ENCODE measurements around the gene PALLD. TPM values are rescaled to one million over a fixed set of nuclear protein-coding genes. Genes with fewer than 3 reads are reported as not detected.

PALLD gene
- total and polyA plus RNA-seq, 2 of the 8 experiments (the other 6 are each of a cell fraction or from before 2014, with no cell fraction given), result 10.5 to 25.0 TPM

DNA sequence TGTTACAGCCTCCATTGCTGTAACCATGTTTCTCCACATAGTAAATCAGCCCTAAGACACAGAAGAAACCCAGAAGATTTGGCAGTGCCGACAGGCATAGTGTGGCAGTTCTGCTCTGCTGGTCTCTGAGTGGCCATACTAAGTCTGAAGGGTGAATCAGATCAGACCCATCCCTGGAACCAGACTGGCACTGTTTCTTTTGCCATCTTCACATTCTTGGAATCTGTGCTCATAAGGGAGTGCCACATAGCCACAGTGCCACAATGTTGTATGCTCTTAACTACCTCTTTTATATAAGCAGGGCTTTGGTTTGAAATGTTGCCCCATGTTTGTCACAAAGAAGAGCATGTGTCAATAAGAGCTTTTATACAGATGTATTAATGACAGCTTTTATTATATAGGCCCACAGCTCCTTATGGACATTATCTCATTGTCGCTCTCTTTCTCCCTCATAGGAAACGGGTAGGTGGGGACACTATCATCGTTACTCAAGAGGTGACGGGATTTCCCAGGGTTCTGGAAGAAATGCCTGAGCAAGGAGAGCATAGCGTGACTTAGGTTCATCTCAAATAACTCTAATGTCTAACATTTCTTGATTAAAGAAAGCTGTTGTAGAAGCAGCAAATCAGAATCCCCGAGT, 385.0 kb downstream of the PALLD start:
- Histone ChIP-seq H2BK20ac (ENCODE audit: low read length) (no peak overlapping the region), H3K4me1 (replicated peaks in 1 of 4; ENCODE audit: control insufficient read depth in 3 of 4, insufficient read depth in 4 of 4, low read length in 3 of 4) (peaks cover 0 to 3% (median 0%) of the 10 kb centered on the region in 4 experiments; a peak in 2 of 7 replicates), H3K4ac (replicated peaks; ENCODE audit: insufficient read length, low read depth, low read length) (no peak overlapping the region), H3K79me1 (ENCODE audit: low read depth, low read length) (no peaks in the 10 kb centered on the region), H2BK120ac (replicated peaks; ENCODE audit: low read depth, low read length) (no peak overlapping the region), H2BK12ac (ENCODE audit: low read depth, low read length) (no peak overlapping the region), H3K18ac (ENCODE audit: extremely low read depth, low read length) (no peak overlapping the region), H4K91ac (replicated peaks; ENCODE audit: insufficient read length, low read length) (no peak overlapping the region), H3K4me3 (ENCODE audit: extremely low read depth in 1 of 4, insufficient read depth in 2 of 4, low read depth in 3 of 4, low read length in 4 of 4) (no peak overlapping the region), H3K36me3 (ENCODE audit: control insufficient read depth in 2 of 4, insufficient read depth in 4 of 4, low read length in 3 of 4) (no peaks in the 10 kb centered on the region), H2BK15ac (ENCODE audit: low read length) (no peak overlapping the region), H2BK5ac (ENCODE audit: low read depth, low read length) (no peak overlapping the region), H3K27me3 (replicated peaks in 1 of 4; ENCODE audit: control insufficient read depth in 3 of 4, extremely low read depth in 1 of 4, insufficient read depth in 3 of 4, low read length in 3 of 4) (peaks cover 0 to 14% (median 3%) of the 10 kb centered on the region in 4 experiments; a peak in 4 of 7 replicates), H3K23ac (ENCODE audit: insufficient read length) (no peak overlapping the region), H3K9me3 (ENCODE audit: insufficient read depth in 2 of 2, low read depth in 1 of 2, low read length in 1 of 2) (no peaks in the 10 kb centered on the region), H3K79me2 (ENCODE audit: control insufficient read depth in 1 of 2, insufficient read depth in 2 of 2, low read length in 2 of 2) (no peaks in the 10 kb centered on the region), H3K27ac (ENCODE audit: low read depth, low read length) (no peak overlapping the region), H4K8ac (ENCODE audit: extremely low read depth, insufficient read depth, low read length) (no peak overlapping the region), H3K56ac (replicated peaks; ENCODE audit: insufficient read length, low read depth, low read length) (no peak overlapping the region), H4K20me1 (replicated peaks in 1 of 2; ENCODE audit: control insufficient read depth in 1 of 2, insufficient read depth in 2 of 2, low read length in 2 of 2) (peaks cover 0 to 3% of the 10 kb centered on the region in 2 experiments), H3K14ac (ENCODE audit: insufficient read length) (no peak overlapping the region), H2AK5ac (ENCODE audit: low read depth, low read length) (no peak overlapping the region), H4K5ac (ENCODE audit: insufficient read length, low read depth, low read length) (no peak overlapping the region), H3K9ac (replicated peaks in 1 of 4; ENCODE audit: extremely low read depth in 1 of 4, low read depth in 3 of 4, low read length in 3 of 4) (no peak overlapping the region), H3K23me2 (ENCODE audit: low read depth, low read length) (peaks cover 2% of the 10 kb centered on the region; the same call in 1 of the 2 replicates), H2AFZ (ENCODE audit: low read length) (no peak overlapping the region), H3K4me2 (ENCODE audit: insufficient read depth in 1 of 2, low read depth in 2 of 2, low read length in 2 of 2) (no peak overlapping the region)
- POLR2A ChIA-PET (ENCODE audit: partially characterized antibody), result no interaction called here
- TF ChIP-seq SP4 (IDR thresholded peaks at IDR 0.05; ENCODE audit: low read length) (no peak), SP1 (IDR thresholded peaks at IDR 0.05; ENCODE audit: low read depth, low read length) (no peak), EZH2 (IDR thresholded peaks at IDR 0.05; ENCODE audit: low read depth, low read length, severe bottlenecking) (no peak), NANOG (IDR thresholded peaks at IDR 0.05; ENCODE audit: insufficient read depth, low read depth, low read length, poor library complexity, severe bottlenecking) (no peak), RAD21 (IDR thresholded peaks at IDR 0.05 in 1 of 2, conservative IDR thresholded peaks at IDR 0.05 in 1 of 2; ENCODE audit: low read depth in 2 of 2, low read length in 2 of 2) (no peak), HDAC6 (IDR thresholded peaks at IDR 0.05; ENCODE audit: low read depth, low read length) (no peak), ATF3 (IDR thresholded peaks at IDR 0.05; ENCODE audit: insufficient read depth, low read depth, low read length) (no peak), CEBPB (IDR thresholded peaks at IDR 0.05; ENCODE audit: low read depth, low read length) (no peak), CHD1 (IDR thresholded peaks at IDR 0.05; ENCODE audit: low read depth, low read length) (no peak)
- WGBS, 2 experiments (ENCODE audit: extremely low coverage in 1 of 2, insufficient coverage in 1 of 2, insufficient read length in 1 of 2, insufficient replicate concordance in 2 of 2, low coverage in 1 of 2, low lambda C conversion rate in 2 of 2, missing lambda C conversion rate in 1 of 2), result 90% methylated on average over 7 of the region's 7 CpGs; no CpG with 5 or more reads in 1 of the 2 experiments
- no peak for DNase-seq (ENCODE audit: low read depth in 1 of 2, low spot score in 2 of 2)
- no peak for FAIRE-seq
- CTCF ChIA-PET (ENCODE audit: partially characterized antibody), result interaction anchor here (0.5 to 1.4 kb wide), 4 partner anchors 8 to 296 kb away, joined by 3 to 5 read pairs (median 4); no protein-coding TSS in a partner anchor

All from H1 (cell line).